ENCODE results near the gene NR3C1.

Gene NR3C1

GRCh38 chr5:143403593-143404415 is at the start of gene NR3C1:
TSS of gene NR3C1 (minus strand) at chr5:143403686. CDS start at chr5:143400839, 2,847 bp downstream.
- DNase-seq, result peak; percentile 88

GRCh38 chr5:143449772-143450171 is 46.3 kb upstream of the NR3C1 start:
- no peak for DNase-seq

- DNase-seq, result no peak
Measured at GRCh38 chr5:143448518-143448917, 45.0 kb upstream of the NR3C1 start.

GRCh38 chr5:143447983-143448382 is 44.5 kb upstream of the NR3C1 start:
- DNase-seq, result no peak

- DNase-seq, result no peak
Measured at GRCh38 chr5:143446535-143447226, 43.2 kb upstream of the NR3C1 start.

GRCh38 chr5:143445776-143446175 is 42.3 kb upstream of the NR3C1 start:
- no peak for DNase-seq

- no peak for DNase-seq
Measured at GRCh38 chr5:143443330-143443729, 39.8 kb upstream of the NR3C1 start.

- DNase-seq, result no peak
Measured at GRCh38 chr5:143442385-143442784, 38.9 kb upstream of the NR3C1 start.

GRCh38 chr5:143440448-143441115 is 37.1 kb upstream of the NR3C1 start:
- no peak for DNase-seq

- DNase-seq, result no peak
Measured at GRCh38 chr5:143437666-143438273, 34.3 kb upstream of the NR3C1 start.

GRCh38 chr5:143436871-143437270 is 33.4 kb upstream of the NR3C1 start:
- DNase-seq, result no peak

- peak; percentile 67 for DNase-seq
Measured at GRCh38 chr5:143435210-143435657, 31.7 kb upstream of the NR3C1 start.

- peak; percentile 75 for DNase-seq
Measured at GRCh38 chr5:143434261-143435209, 31.0 kb upstream of the NR3C1 start.

GRCh38 chr5:143433670-143434069 is 30.2 kb upstream of the NR3C1 start:
- DNase-seq, result no peak

- no peak for DNase-seq
Measured at GRCh38 chr5:143432658-143433239, 29.3 kb upstream of the NR3C1 start.

- no peak for DNase-seq
Measured at GRCh38 chr5:143431789-143432188, 28.3 kb upstream of the NR3C1 start.

- no peak for DNase-seq
Measured at GRCh38 chr5:143428738-143429420, 25.4 kb upstream of the NR3C1 start.

- no peak for DNase-seq
Measured at GRCh38 chr5:143428155-143428554, 24.7 kb upstream of the NR3C1 start.

- DNase-seq, result no peak
Measured at GRCh38 chr5:143427122-143427735, 23.7 kb upstream of the NR3C1 start.

- DNase-seq, result no peak
Measured at GRCh38 chr5:143426437-143426991, 23.0 kb upstream of the NR3C1 start.
